GM12801 (cell line): ENCODE results near the gene HTR1D.

Source experiments
- CTCF ChIP-seq: IDR thresholded peaks from one replicate; pipeline ENCODE4 v1.5.1; 2011; ENCODE audit warnings: control low read depth; ENCODE audit not compliant: insufficient read length; ENCODE audit errors: extremely low read depth

The HTR1D gene

GRCh38 chr1:23194119-23194984 is 22.9 kb downstream of the HTR1D start:
- no peak for TF ChIP-seq CTCF

- no peak for TF ChIP-seq CTCF
These were observed 23.7 kb downstream of the HTR1D start for GRCh38 chr1:23193391-23194118.

GRCh38 chr1:23191199-23191598 is 26.1 kb downstream of the HTR1D start:
- TF ChIP-seq CTCF: no peak

GRCh38 chr1:23188434-23188884 is 28.8 kb downstream of the HTR1D start:
- TF ChIP-seq CTCF: no peak

GRCh38 chr1:23187637-23188036 is 29.7 kb downstream of the HTR1D start:
- no peak for TF ChIP-seq CTCF

- TF ChIP-seq CTCF: no peak
These were observed 31.9 kb downstream of the HTR1D start for GRCh38 chr1:23185381-23185780.

GRCh38 chr1:23184212-23184934 is 32.9 kb downstream of the HTR1D start:
- TF ChIP-seq CTCF: no peak
